GM18861 (cell line): ENCODE results near the gene WNT7B.

ENCODE experiments used
- ATAC-seq: cut with Tn5 transposase; IDR thresholded peaks from one replicate; pipeline ENCODE4 v1.9.1; 2021; ENCODE audit not compliant: unreplicated experiment

The WNT7B gene

GRCh38 chr22:45891996-45892621 is 84.9 kb downstream of the WNT7B start:
- ATAC-seq, result no peak

GRCh38 chr22:45891471-45891995 is 85.4 kb downstream of the WNT7B start:
- no peak for ATAC-seq

GRCh38 chr22:45891021-45891421 is 85.9 kb downstream of the WNT7B start:
- ATAC-seq, result no peak

- no peak for ATAC-seq
Observed at GRCh38 chr22:45890351-45890635, 86.7 kb downstream of the WNT7B start.

GRCh38 chr22:45889539-45890350 is 87.2 kb downstream of the WNT7B start:
- no peak for ATAC-seq

GRCh38 chr22:45889093-45889538 is 87.8 kb downstream of the WNT7B start:
- ATAC-seq, result no peak

GRCh38 chr22:45888221-45889092 is 88.5 kb downstream of the WNT7B start:
- ATAC-seq, result no peak

- no peak for ATAC-seq
Observed at GRCh38 chr22:45887202-45888131, 89.5 kb downstream of the WNT7B start.

GRCh38 chr22:45886540-45886939 is 90.4 kb downstream of the WNT7B start:
- ATAC-seq, result no peak

GRCh38 chr22:45885941-45886395 is 91.0 kb downstream of the WNT7B start:
- ATAC-seq, result no peak

- no peak for ATAC-seq
Observed at GRCh38 chr22:45885171-45885840, 91.7 kb downstream of the WNT7B start.

GRCh38 chr22:45884201-45885062 is 92.5 kb downstream of the WNT7B start:
- ATAC-seq, result no peak

GRCh38 chr22:45883811-45884170 is 93.2 kb downstream of the WNT7B start:
- no peak for ATAC-seq

GRCh38 chr22:45882881-45883810 is 93.8 kb downstream of the WNT7B start:
- no peak for ATAC-seq

- ATAC-seq, result no peak
Observed at GRCh38 chr22:45881524-45881875, 95.5 kb downstream of the WNT7B start.

GRCh38 chr22:45880716-45881523 is 96.0 kb downstream of the WNT7B start:
- ATAC-seq, result no peak

- ATAC-seq, result no peak
Observed at GRCh38 chr22:45880091-45880715, 96.8 kb downstream of the WNT7B start.
